Type B pancreatic cell (in vitro differentiated cells): ENCODE results near the gene SMAD3. TPM values are rescaled to one million over a fixed set of nuclear protein-coding genes. Genes with fewer than 3 reads are reported as not detected.
"Not testable (repeated sequence)": the region's sequence is repeated elsewhere in the genome, so short reads cannot be mapped to it uniquely, and the experiment has no call there.

Source experiments
- DNase-seq: peaks from one replicate; pipeline ENCODE4 v3.0.0; 2021; ENCODE audit warnings: mixed read lengths; ENCODE audit not compliant: unreplicated experiment; ENCODE audit errors: extremely low spot score
- H3K27ac Mint-ChIP-seq: 2 replicates; pipeline ENCODE4 v1.8.0; 2021; ENCODE audit warnings: mild to moderate bottlenecking, mixed read lengths
- H3K27me3 Mint-ChIP-seq: 2 replicates; pipeline ENCODE4 v1.8.0; 2021; ENCODE audit warnings: mixed read lengths
- H3K36me3 Mint-ChIP-seq: 2 replicates; pipeline ENCODE4 v1.8.0; 2021; ENCODE audit warnings: mixed read lengths
- H3K4me1 Mint-ChIP-seq: one replicate; pipeline ENCODE4 v1.8.0; 2021; ENCODE audit warnings: mixed read lengths; ENCODE audit not compliant: unreplicated experiment
- H3K4me3 Mint-ChIP-seq: 2 replicates; pipeline ENCODE4 v1.8.0; 2021; ENCODE audit warnings: mild to moderate bottlenecking, mixed read lengths
- H3K9me3 Mint-ChIP-seq: 2 replicates; pipeline ENCODE4 v1.8.0; 2021; ENCODE audit warnings: mixed read lengths
- total RNA-seq: library from RNA; stranded (reverse); gene quantifications from 2 replicates; pipeline ENCODE4 v1.2.1, GENCODE V29; 2021; ENCODE audit warnings: low replicate concordance
- TF ChIP-seq, protein P1 (sequence below): fragments of 200-600 bp; sonication (generic); conservative IDR thresholded peaks from 2 replicates; pipeline ENCODE4 v1.5.0; 2021; ENCODE audit warnings: antibody characterized with exemption, mild to moderate bottlenecking

SMAD3 gene
- total RNA-seq, 1 donor from 2014 or later: 52.0 TPM

DNA sequence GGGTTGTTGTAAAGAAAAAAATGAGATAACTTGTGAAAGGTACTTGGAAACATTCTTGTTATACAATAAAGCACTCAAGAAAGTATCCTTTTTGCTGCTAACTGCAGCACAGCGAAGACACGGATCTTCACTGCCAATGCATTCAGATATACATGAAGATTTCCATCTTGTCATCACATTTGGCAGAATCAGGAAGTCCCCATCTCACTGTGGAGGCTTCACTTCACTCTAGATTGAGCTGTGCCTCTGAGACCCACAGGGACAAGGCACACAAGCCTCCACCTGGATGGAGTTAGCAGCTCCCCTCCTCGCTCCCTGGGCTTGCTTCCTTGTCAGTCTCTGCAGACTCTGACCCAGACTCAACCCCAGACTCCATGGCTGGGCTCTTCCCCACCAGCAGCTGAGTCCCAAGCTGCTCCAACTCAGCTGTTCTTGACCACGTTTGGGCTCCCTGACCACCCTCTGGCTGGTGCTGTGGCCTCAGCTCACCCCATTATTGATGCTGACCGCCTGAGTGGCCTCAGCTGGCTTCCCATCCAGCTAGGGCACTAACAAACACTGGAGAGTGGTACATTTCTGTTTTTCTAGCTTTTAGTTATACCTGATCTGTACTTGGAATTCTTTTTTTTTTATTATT lies 45.4 kb upstream of the SMAD3 start:
- TF ChIP-seq, protein P1, sequence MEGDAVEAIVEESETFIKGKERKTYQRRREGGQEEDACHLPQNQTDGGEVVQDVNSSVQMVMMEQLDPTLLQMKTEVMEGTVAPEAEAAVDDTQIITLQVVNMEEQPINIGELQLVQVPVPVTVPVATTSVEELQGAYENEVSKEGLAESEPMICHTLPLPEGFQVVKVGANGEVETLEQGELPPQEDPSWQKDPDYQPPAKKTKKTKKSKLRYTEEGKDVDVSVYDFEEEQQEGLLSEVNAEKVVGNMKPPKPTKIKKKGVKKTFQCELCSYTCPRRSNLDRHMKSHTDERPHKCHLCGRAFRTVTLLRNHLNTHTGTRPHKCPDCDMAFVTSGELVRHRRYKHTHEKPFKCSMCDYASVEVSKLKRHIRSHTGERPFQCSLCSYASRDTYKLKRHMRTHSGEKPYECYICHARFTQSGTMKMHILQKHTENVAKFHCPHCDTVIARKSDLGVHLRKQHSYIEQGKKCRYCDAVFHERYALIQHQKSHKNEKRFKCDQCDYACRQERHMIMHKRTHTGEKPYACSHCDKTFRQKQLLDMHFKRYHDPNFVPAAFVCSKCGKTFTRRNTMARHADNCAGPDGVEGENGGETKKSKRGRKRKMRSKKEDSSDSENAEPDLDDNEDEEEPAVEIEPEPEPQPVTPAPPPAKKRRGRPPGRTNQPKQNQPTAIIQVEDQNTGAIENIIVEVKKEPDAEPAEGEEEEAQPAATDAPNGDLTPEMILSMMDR: no peak
- Mint-ChIP-seq H3K27ac (no peak overlapping the region), H3K9me3 (no peaks in the 10 kb centered on the region), H3K27me3 (peaks cover 5% of the 10 kb centered on the region), H3K36me3 (no peaks in the 10 kb centered on the region), H3K4me1 (peaks cover 15% of the 10 kb centered on the region), H3K4me3 (no peak overlapping the region)
- no peak for DNase-seq

DNA sequence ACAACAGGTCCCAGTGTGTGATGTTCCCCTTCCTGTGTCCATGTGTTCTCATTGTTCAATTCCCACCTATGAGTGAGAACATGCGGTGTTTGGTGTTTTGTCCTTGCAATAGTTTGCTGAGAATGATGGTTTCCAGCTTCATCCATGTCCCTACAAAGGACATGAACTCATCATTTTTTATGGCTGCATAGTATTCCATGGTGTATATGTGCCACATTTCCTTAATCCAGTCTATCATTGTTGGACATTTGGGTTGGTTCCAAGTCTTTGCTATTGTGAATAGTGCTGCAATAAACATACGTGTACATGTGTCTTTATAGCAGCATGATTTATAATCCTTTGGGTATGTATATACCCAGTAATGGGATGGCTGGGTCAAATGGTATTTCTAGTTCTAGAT lies 44.7 kb upstream of the SMAD3 start:
- H3K4me3 Mint-ChIP-seq, H3K27ac Mint-ChIP-seq, H3K36me3 Mint-ChIP-seq, H3K9me3 Mint-ChIP-seq, DNase-seq, H3K27me3 Mint-ChIP-seq: not testable (repeated sequence)
- peaks cover 21% of the 10 kb centered on the region for H3K4me1 Mint-ChIP-seq

DNA sequence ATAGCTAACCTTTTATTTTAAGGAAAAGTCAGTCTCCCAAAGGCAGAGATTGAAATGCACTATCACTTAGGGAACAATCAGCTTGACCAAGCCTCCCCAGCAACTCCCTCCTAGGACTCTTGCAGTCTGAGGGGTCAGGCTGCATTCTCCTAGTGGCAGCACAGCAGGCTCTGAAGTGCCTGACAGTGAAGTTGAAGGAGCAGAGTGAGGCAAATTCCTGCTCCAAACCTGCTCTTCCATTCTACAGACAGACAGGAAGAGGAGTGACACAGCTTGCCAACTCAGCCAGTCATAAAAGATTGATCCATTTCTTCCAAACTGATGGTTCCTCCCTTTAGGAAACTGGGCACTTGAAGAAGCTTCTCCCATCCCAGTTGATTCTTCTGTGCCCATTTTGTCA lies 43.9 kb upstream of the SMAD3 start:
- TF ChIP-seq, protein P1: no peak
- peak overlapping the region; percentile 24 for H3K27ac Mint-ChIP-seq

GRCh38 chr15:67022587-67023105 lies 42.8 kb upstream of the SMAD3 start:
- TF ChIP-seq, protein P1: no peak
- no peak for DNase-seq
- Mint-ChIP-seq H3K4me3 (no peak overlapping the region), H3K4me1 (peaks cover 25% of the 10 kb centered on the region), H3K9me3 (no peaks in the 10 kb centered on the region), H3K36me3 (no peaks in the 10 kb centered on the region), H3K27me3 (peaks cover 5% of the 10 kb centered on the region), H3K27ac (no peak overlapping the region)

More for the DNA sequence above, 43.9 kb upstream of the SMAD3 start:
- no peaks in the 10 kb centered on the region for H3K9me3 Mint-ChIP-seq
- H3K36me3 Mint-ChIP-seq: no peaks in the 10 kb centered on the region
- no peak overlapping the region for H3K4me3 Mint-ChIP-seq
- DNase-seq: no peak
- H3K27me3 Mint-ChIP-seq: peaks cover 5% of the 10 kb centered on the region
- H3K4me1 Mint-ChIP-seq: peaks cover 25% of the 10 kb centered on the region

GRCh38 chr15:67023517-67024313 lies 41.7 kb upstream of the SMAD3 start:
- no peaks in the 10 kb centered on the region for H3K9me3 Mint-ChIP-seq
- H3K27me3 Mint-ChIP-seq: peaks cover 5% of the 10 kb centered on the region
- H3K4me3 Mint-ChIP-seq: no peak overlapping the region
- no peaks in the 10 kb centered on the region for H3K36me3 Mint-ChIP-seq
- no peak for DNase-seq
- TF ChIP-seq, protein P1: no peak
- H3K4me1 Mint-ChIP-seq: peaks cover 29% of the 10 kb centered on the region
- H3K27ac Mint-ChIP-seq: peak overlapping the region; percentile 28
